Heart right ventricle (tissue), 16 donors: ENCODE results near the gene PAM16. TPM values are rescaled to one million over a fixed set of nuclear protein-coding genes. Genes with fewer than 3 reads are reported as not detected.

Experiments used
- ATAC-seq, 8 donors: fragments of 200-7000 bp; cut with Tn5 transposase; one replicate each; pipeline ENCODE4 v1.9.1; 2020; ENCODE audit warnings: mild to moderate bottlenecking in 8 of 8, moderate library complexity in 8 of 8, moderate number of reproducible peaks in 1 of 8
- DNase-seq, 2 donors: peaks; one replicate each; pipeline ENCODE4 v3.0.0-alpha.2; 2020
- H3K27ac ChIP-seq, 10 donors: fragments of 200-600 bp; sonication (generic) in 2 of 10; one replicate each; pipeline versions ENCODE4 v1.5.0 to v1.8.0; 2020 to 2022; ENCODE audit warnings: mild to moderate bottlenecking in 3 of 10
- H3K27me3 ChIP-seq, 7 donors: fragments of 200-600 bp; one replicate each; pipeline ENCODE4 v1.8.0; 2021 to 2022; ENCODE audit warnings: mild to moderate bottlenecking in 2 of 7
- H3K36me3 ChIP-seq, 9 donors: fragments of 200-600 bp; sonication (generic) in 1 of 9; one replicate each; pipeline versions ENCODE4 v1.5.0 to v1.8.0; 2020 to 2022; ENCODE audit warnings: mild to moderate bottlenecking in 2 of 9
- H3K4me1 ChIP-seq, 9 donors: fragments of 200-600 bp; sonication (generic) in 1 of 9; one replicate each; pipeline versions ENCODE4 v1.5.0 to v1.8.0; 2020 to 2022; ENCODE audit warnings: mild to moderate bottlenecking in 4 of 9
- H3K4me3 ChIP-seq, 10 donors: fragments of 200-600 bp; sonication (generic) in 2 of 10; one replicate each; pipeline versions ENCODE4 v1.5.0 to v1.8.0; 2020 to 2022; ENCODE audit warnings: mild to moderate bottlenecking in 7 of 10, moderate library complexity in 2 of 10
- H3K9me3 ChIP-seq, 11 donors: fragments of 200-600 bp in 10 of 11; sonication (generic) in 2 of 11; one replicate each; pipeline versions ENCODE4 v1.5.0 to v1.8.0; 2013 to 2022; ENCODE audit warnings: mild to moderate bottlenecking in 2 of 11, control low read depth in 1 of 11, moderate library complexity in 1 of 11
- CTCF ChIP-seq, 9 donors: fragments of 200-600 bp; sonication (generic) in 2 of 9; IDR thresholded peaks; one replicate each; pipeline versions ENCODE4 v1.5.0 to v1.8.0; 2021 to 2022; ENCODE audit warnings: antibody characterized with exemption in 9 of 9, mild to moderate bottlenecking in 5 of 9, moderate library complexity in 1 of 9
- WGBS, 2 donors: extraction: QIAGEN DNeasy Blood & Tissue Kit; methylation state at CpG; one replicate each; pipeline ENCODE4 v1.1.7; 2013; ENCODE audit warnings: inconsistent platforms in 1 of 2; 5-methylcytosine and 5-hydroxymethylcytosine counted together
- intact Hi-C, 10 donors: fragments of 100-400 bp; cut with DNase I; formaldehyde crosslinking; loops; one replicate each; pipeline versions ENCODE4 v1.11.1 to v1.14.2; 2022
- polyA plus RNA-seq, 2 donors: library from polyadenylated mRNA; stranded (reverse); fragments of 200-250 nt; gene quantifications; one replicate each; pipeline ENCODE4 v1.2.3, GENCODE V29; 2013
- total RNA-seq, 10 donors: library from RNA; stranded (reverse); fragmentation: NEBNext Ultra II Directional in 3 of 10; extraction: Animal tissue kit (Norgen Biotek cat#: 25700) in 3 of 10; gene quantifications; one replicate each; pipeline versions ENCODE4 v1.2.1 to v1.2.4, GENCODE V29; 2021 to 2023
- donor health status: Arrhythmogenic right ventricular cardiomyopathy.
- donor health status: ischemic (EF 13 %, LVEDD 7.1; RV severe dilation, severe dysfunction).
- donor health status: healthy with polysubstance abuse.
- donor health status: DM: no; HTN: yes; CAD: no.
- donor health status: DM: no; HTN: no; CAD: no.
- donor health status: ischemic (EF 25% LVEDD 6.9; RV normal size, moderate dysfunction).
- donor health status: ischemic (EF 25% LVEDD 5.7; RV mildly dilated, moderate dysfunction).
- donor health status: healthy.
- donor health status: DM: yes; HTN: yes; CAD: no.
- donor health status: Ischemic cardiomyopathy.
- donor health status: ischemic (EF 35%, LVEDD 5.7; RV mildly dilated, moderate dysfunction).
- donor health status: nonischemic (EF 11% LVEDD 7.7; RV severe dilation, severe dysfunction).
- donor health status: DM: yes; HTN: yes; CAD: no.
- donor health status: PGD.
- donor health status: ischemic (EF 29% LVEDD 5.4; RV normal size, mild dysfunction).
- donor health status: nonischemic (EF 23%, LVEDD 6.1; RV moderate dilation, normal function).

PAM16 gene
- total and polyA plus RNA-seq, 12 donors, result 44.2 to 288 (median 59.0) TPM

- H3K27me3 ChIP-seq, result no peaks in the 10 kb centered on the region
- DNase-seq (peak in 1 of 2 donors; percentile 13), ATAC-seq (no peak)
- no peaks in the 10 kb centered on the region for H3K9me3 ChIP-seq
- H3K4me1 ChIP-seq, result peaks cover 23 to 74% (median 50%) of the 10 kb centered on the region in 9 donors
- H3K36me3 ChIP-seq, result peaks cover 0 to 57% (median 11%) of the 10 kb centered on the region in 9 donors
- no peak overlapping the region for H3K4me3 ChIP-seq
- intact Hi-C loops, result no loop called here
- peak overlapping the region in 4 of 10 donors; percentile 79 to 87 (median 84) for H3K27ac ChIP-seq
- 91 to 92% methylated on average over 21 of the region's 21 CpGs for WGBS, 2 donors
- no peak for TF ChIP-seq CTCF (IDR thresholded peaks at IDR 0.05)
Measured at GRCh38 chr16:4378999-4379690, 28.0 kb upstream of the PAM16 start.

- ATAC-seq (peak in 1 of 8 donors; percentile 30), DNase-seq (peak in 1 of 2 donors; percentile 56)
- Histone ChIP-seq H3K27ac (peak overlapping the region in 9 of 10 donors; percentile 7 to 87 (median 39)), H3K9me3 (no peaks in the 10 kb centered on the region), H3K27me3 (no peaks in the 10 kb centered on the region), H3K4me1 (peaks cover 27 to 75% (median 54%) of the 10 kb centered on the region in 9 donors), H3K4me3 (no peak overlapping the region), H3K36me3 (peaks cover 0 to 48% (median 11%) of the 10 kb centered on the region in 9 donors)
- intact Hi-C loops, result no loop called here
- WGBS, 2 donors, result 61 to 78% methylated on average over 15 of the region's 15 CpGs
- TF ChIP-seq CTCF (IDR thresholded peaks at IDR 0.05), result no peak
Measured at GRCh38 chr16:4378161-4378666, 27.1 kb upstream of the PAM16 start.

- peaks cover 32 to 78% (median 60%) of the 10 kb centered on the region in 9 donors for H3K4me1 ChIP-seq
- H3K27me3 ChIP-seq, result no peaks in the 10 kb centered on the region
- ATAC-seq, result no peak
- H3K9me3 ChIP-seq, result no peaks in the 10 kb centered on the region
- H3K4me3 ChIP-seq, result no peak overlapping the region
- H3K27ac ChIP-seq, result peak overlapping the region in 8 of 10 donors; percentile 19 to 88 (median 82)
- intact Hi-C loops, result no loop called here
- TF ChIP-seq CTCF (IDR thresholded peaks at IDR 0.05), result no peak
- WGBS, 2 donors, result 74 to 82% methylated on average over 12 of the region's 12 CpGs
- peak in 1 of 2 donors; percentile 18 for DNase-seq
- H3K36me3 ChIP-seq, result peaks cover 0 to 43% (median 7%) of the 10 kb centered on the region in 9 donors
Measured at GRCh38 chr16:4377573-4378154, 26.5 kb upstream of the PAM16 start.

- peak in 1 of 2 donors; percentile 16 for DNase-seq
- Histone ChIP-seq H3K27me3 (no peaks in the 10 kb centered on the region), H3K4me3 (peak overlapping the region in 1 of 10 donors; percentile 69), H3K9me3 (no peaks in the 10 kb centered on the region), H3K4me1 (peaks cover 37 to 84% (median 66%) of the 10 kb centered on the region in 9 donors), H3K27ac (peak overlapping the region in 8 of 10 donors; percentile 11 to 88 (median 82)), H3K36me3 (peaks cover 0 to 36% (median under 1%) of the 10 kb centered on the region in 9 donors)
- ATAC-seq, result no peak
- WGBS, 2 donors, result 74 to 77% methylated on average over 27 of the region's 27 CpGs
- no peak for TF ChIP-seq CTCF (IDR thresholded peaks at IDR 0.05)
- intact Hi-C loops, result no loop called here
Measured at GRCh38 chr16:4376893-4377572, 25.9 kb upstream of the PAM16 start.
